Esophagus squamous epithelium (tissue), 5 donors: ENCODE data around the gene ATP2B2. TPM values are rescaled to one million over a fixed set of nuclear protein-coding genes. Genes with fewer than 3 reads are reported as not detected.

ENCODE experiments used
- DNase-seq: peaks from one replicate; lab custom pipeline; 2025; lab: John Stamatoyannopoulos, UW
- H3K27ac ChIP-seq, 4 donors: fragments of 200-600 bp; sonication (generic); one replicate each; pipeline ENCODE4 v1.5.1; 2016 to 2019; ENCODE audit warnings: mild to moderate bottlenecking in 1 of 4
- H3K27me3 ChIP-seq, 4 donors: fragments of 200-600 bp; sonication (generic); 1 replicate in 3 of 4; 2 replicates in 1 of 4; pipeline versions ENCODE4 v1.5.1 to v1.6.0; 2017 to 2021; ENCODE audit warnings: antibody characterized with exemption in 1 of 4
- H3K36me3 ChIP-seq, 3 donors: fragments of 200-600 bp; sonication (generic); one replicate each; pipeline ENCODE4 v1.5.1; 2016 to 2019
- H3K4me1 ChIP-seq, 3 donors: fragments of 200-600 bp; sonication (generic); one replicate each; pipeline ENCODE4 v1.5.1; 2017 to 2019
- H3K4me3 ChIP-seq, 4 donors: fragments of 200-600 bp; sonication (generic); 1 replicate in 3 of 4; 2 replicates in 1 of 4; pipeline ENCODE4 v1.5.1; 2016 to 2019; ENCODE audit warnings: mild to moderate bottlenecking in 2 of 4, moderate library complexity in 1 of 4
- H3K9me3 ChIP-seq, 3 donors: fragments of 200-600 bp; sonication (generic); one replicate each; pipeline ENCODE4 v1.5.1; 2016 to 2019
- CTCF ChIP-seq, 6 experiments: fragments of 450-650 bp in 4 of 6; fragments of 200-600 bp in 2 of 6; sonication (generic) in 2 of 6; IDR thresholded peaks; one replicate each; pipeline ENCODE4 v1.5.1; 2016 to 2019; ENCODE audit warnings: antibody characterized with exemption in 6 of 6, mild to moderate bottlenecking in 4 of 6, moderate library complexity in 4 of 6
- POLR2A ChIP-seq, 4 donors: fragments of 450-650 bp; IDR thresholded peaks; one replicate each; pipeline ENCODE4 v1.6.1; 2017; ENCODE audit warnings: antibody characterized with exemption in 4 of 4, mild to moderate bottlenecking in 4 of 4, moderate library complexity in 3 of 4
- WGBS, 2 donors: methylation state at CpG; one replicate each; pipeline ENCODE4 v1.1.5; 2018; 5-methylcytosine and 5-hydroxymethylcytosine counted together
- intact Hi-C: fragments of 100-400 bp; cut with DNase I; formaldehyde crosslinking; loops from one replicate; pipeline ENCODE4 v1.15.0; 2022
- total RNA-seq, 4 donors: library from RNA; depleted of rRNA; stranded (reverse); fragments of >200 nt; gene quantifications; one replicate each; pipeline ENCODE4 v1.1.0, GENCODE V29; 2016
- donor health status: DM: yes; HTN: yes; CAD: no.

Gene ATP2B2
- total RNA-seq, 4 donors from 2014 or later: 0.31 to 0.57 (median 0.42) TPM

- Histone ChIP-seq H3K27ac (no peak overlapping the region), H3K27me3 (no peaks in the 10 kb centered on the region), H3K4me3 (no peak overlapping the region), H3K36me3 (no peaks in the 10 kb centered on the region), H3K4me1 (no peaks in the 10 kb centered on the region), H3K9me3 (no peaks in the 10 kb centered on the region)
- no peak for DNase-seq
- TF ChIP-seq CTCF (IDR thresholded peaks at IDR 0.05) (no peak), POLR2A (IDR thresholded peaks at IDR 0.05) (no peak)
- 45 to 71% methylated on average over 11 to 14 of the region's 16 CpGs for WGBS, 2 donors
- intact Hi-C loops: no loop called here
Measured at GRCh38 chr3:10432156-10432845, 73.1 kb downstream of the ATP2B2 start.

GRCh38 chr3:10430805-10431204 lies 74.6 kb downstream of the ATP2B2 start:
- Histone ChIP-seq H3K4me3 (no peak overlapping the region), H3K9me3 (no peaks in the 10 kb centered on the region), H3K4me1 (no peaks in the 10 kb centered on the region), H3K27ac (no peak overlapping the region), H3K27me3 (no peaks in the 10 kb centered on the region), H3K36me3 (no peaks in the 10 kb centered on the region)
- TF ChIP-seq CTCF (IDR thresholded peaks at IDR 0.05): no peak
- no peak for TF ChIP-seq POLR2A (IDR thresholded peaks at IDR 0.05)
- intact Hi-C loops: no loop called here
- WGBS, 2 donors: 92% methylated on average over 1 of the region's 1 CpG
- no peak for DNase-seq

GRCh38 chr3:10428406-10429091 lies 76.8 kb downstream of the ATP2B2 start:
- no peak for DNase-seq
- no peak overlapping the region for H3K4me3 ChIP-seq
- no peaks in the 10 kb centered on the region for H3K27me3 ChIP-seq
- no peaks in the 10 kb centered on the region for H3K4me1 ChIP-seq
- no peak overlapping the region for H3K27ac ChIP-seq
- no peak for TF ChIP-seq CTCF (IDR thresholded peaks at IDR 0.05)
- TF ChIP-seq POLR2A (IDR thresholded peaks at IDR 0.05): no peak
- intact Hi-C loops: no loop called here
- no peaks in the 10 kb centered on the region for H3K36me3 ChIP-seq
- H3K9me3 ChIP-seq: no peaks in the 10 kb centered on the region
- 65 to 69% methylated on average over 9 to 12 of the region's 12 CpGs for WGBS, 2 donors

GRCh38 chr3:10426346-10427220 lies 78.8 kb downstream of the ATP2B2 start:
- TF ChIP-seq POLR2A (IDR thresholded peaks at IDR 0.05): no peak
- TF ChIP-seq CTCF (IDR thresholded peaks at IDR 0.05): no peak
- WGBS, 2 donors: 74% methylated on average over 9 to 13 of the region's 15 CpGs
- peaks cover 0 to 6% (median 0%) of the 10 kb centered on the region in 4 donors for H3K27me3 ChIP-seq
- H3K4me1 ChIP-seq: no peaks in the 10 kb centered on the region
- no peak overlapping the region for H3K27ac ChIP-seq
- no peak overlapping the region for H3K4me3 ChIP-seq
- intact Hi-C loops: no loop called here
- H3K36me3 ChIP-seq: no peaks in the 10 kb centered on the region
- no peak for DNase-seq
- H3K9me3 ChIP-seq: no peaks in the 10 kb centered on the region
